22Rv1 (cell line): ENCODE data around the gene LMBR1.
"Not testable (repeated sequence)": the region's sequence is repeated elsewhere in the genome, so short reads cannot be mapped to it uniquely, and the experiment has no call there.

Source experiments
- H3K27ac ChIP-seq: fragments of 450-650 bp; 2 replicates; pipeline ENCODE4 v1.5.1; 2017
- ZFX ChIP-seq: fragments of 450-650 bp; IDR thresholded peaks from 2 replicates; pipeline ENCODE4 v1.6.1; 2017; ENCODE audit warnings: antibody characterized with exemption, borderline replicate concordance
- TF ChIP-seq, protein P1 (sequence below): fragments of 450-650 bp; IDR thresholded peaks from 2 replicates; pipeline ENCODE4 v1.5.1; 2017; ENCODE audit warnings: mild to moderate bottlenecking

The LMBR1 gene

DNA sequence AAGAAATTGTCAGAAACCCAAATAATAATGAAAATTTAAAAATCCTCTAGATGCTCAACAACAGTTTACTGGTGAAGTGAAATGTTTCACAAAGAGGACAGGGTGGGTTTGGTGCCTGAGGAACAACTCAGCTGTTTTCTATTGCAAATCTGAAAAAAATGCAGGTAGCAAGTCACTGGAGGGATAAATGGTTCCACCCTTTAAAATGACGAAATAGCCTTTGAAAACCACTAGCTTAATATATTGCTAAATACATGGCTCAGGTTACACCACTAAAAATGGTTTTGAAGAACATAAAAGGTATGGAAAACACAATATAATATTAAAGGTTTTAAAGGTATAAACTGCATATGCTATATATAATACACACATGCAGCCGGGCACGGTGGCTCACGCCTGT is 69.5 kb downstream of the LMBR1 start:
- no peak for TF ChIP-seq ZFX
- TF ChIP-seq, protein P1, sequence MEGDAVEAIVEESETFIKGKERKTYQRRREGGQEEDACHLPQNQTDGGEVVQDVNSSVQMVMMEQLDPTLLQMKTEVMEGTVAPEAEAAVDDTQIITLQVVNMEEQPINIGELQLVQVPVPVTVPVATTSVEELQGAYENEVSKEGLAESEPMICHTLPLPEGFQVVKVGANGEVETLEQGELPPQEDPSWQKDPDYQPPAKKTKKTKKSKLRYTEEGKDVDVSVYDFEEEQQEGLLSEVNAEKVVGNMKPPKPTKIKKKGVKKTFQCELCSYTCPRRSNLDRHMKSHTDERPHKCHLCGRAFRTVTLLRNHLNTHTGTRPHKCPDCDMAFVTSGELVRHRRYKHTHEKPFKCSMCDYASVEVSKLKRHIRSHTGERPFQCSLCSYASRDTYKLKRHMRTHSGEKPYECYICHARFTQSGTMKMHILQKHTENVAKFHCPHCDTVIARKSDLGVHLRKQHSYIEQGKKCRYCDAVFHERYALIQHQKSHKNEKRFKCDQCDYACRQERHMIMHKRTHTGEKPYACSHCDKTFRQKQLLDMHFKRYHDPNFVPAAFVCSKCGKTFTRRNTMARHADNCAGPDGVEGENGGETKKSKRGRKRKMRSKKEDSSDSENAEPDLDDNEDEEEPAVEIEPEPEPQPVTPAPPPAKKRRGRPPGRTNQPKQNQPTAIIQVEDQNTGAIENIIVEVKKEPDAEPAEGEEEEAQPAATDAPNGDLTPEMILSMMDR = no peak
- H3K27ac ChIP-seq = no peak overlapping the region

DNA sequence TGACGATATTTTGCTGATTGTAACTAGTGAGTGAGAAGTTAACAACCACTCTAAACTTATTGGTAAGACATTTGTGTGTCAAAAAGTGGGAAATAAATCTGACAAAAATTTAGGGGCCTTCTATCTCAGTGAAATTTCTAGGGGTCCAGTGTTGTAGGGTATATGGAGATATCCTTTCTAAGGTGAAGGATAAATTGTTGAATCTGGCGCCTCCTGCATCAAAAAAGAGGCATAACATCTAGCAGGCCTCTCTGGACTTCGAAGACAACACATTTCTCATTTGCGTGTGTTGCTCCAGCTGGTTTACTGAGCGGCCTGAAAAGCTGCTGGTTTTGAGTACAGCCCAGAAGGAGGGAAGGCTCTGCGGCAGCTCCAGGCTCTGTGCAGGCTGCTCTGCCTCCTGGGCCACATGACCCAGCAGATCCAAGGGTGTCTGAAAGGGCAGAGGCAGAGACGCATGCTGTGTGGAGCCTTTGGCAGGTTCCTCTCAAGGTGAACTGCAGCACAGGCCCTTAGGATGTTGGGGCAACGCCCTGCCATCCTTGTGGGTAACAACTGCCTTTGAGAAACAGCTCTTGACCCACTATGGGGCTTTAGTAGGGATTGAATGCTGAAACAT is 72.4 kb downstream of the LMBR1 start:
- no peak overlapping the region for H3K27ac ChIP-seq
- TF ChIP-seq ZFX = no peak
- TF ChIP-seq, protein P1 = peak; percentile 68

DNA sequence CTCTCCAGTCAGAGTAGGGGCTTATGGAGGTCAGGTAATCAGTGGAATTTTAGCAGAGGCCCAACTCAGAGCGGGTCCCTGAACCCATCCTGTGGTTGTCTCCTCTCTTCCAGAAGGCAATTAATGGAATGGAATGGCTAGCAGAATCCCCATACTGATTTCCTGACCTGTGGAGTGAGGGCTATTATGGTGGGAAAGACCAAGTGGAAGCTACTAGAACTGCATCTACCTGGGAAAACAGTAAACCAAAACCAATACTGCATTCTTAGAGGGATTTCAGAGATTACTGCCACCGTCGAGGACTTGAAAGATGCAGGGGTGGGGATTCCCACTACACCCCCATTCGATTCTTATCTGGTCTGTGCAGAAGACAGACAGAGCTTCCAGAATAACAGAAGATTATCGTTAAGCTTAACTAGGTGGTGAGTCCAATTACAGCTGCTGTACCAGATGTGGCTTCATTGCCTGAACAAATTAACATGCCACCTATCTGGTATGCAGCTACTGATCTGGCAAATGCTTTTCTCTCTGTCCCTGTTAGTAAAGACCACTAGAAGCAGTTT is 73.2 kb downstream of the LMBR1 start:
- no peak for TF ChIP-seq ZFX
- TF ChIP-seq, protein P1 = no peak

DNA sequence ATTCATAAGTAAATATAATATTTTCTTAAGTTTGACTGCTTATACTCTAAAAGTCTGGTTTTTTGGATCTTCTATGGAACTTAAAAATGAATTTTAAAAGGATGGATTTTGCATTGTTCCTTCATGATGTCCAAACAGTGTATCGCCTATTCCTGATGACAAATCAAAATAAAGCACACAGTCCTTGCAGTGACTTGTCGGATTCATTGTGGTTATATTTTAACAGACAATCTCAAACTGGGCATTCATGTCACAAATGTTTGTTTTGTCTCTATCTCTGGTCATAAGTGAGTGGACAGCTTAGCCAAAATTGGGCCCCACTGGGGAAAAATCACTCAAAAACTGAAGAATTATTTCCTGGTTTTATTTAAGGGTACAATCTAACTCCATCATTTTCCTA is 74.8 kb downstream of the LMBR1 start:
- TF ChIP-seq, protein P1 = no peak
- TF ChIP-seq ZFX = no peak
- H3K27ac ChIP-seq = no peak overlapping the region

More for the DNA sequence above, 73.2 kb downstream of the LMBR1 start:
- H3K27ac ChIP-seq = no peak overlapping the region

DNA sequence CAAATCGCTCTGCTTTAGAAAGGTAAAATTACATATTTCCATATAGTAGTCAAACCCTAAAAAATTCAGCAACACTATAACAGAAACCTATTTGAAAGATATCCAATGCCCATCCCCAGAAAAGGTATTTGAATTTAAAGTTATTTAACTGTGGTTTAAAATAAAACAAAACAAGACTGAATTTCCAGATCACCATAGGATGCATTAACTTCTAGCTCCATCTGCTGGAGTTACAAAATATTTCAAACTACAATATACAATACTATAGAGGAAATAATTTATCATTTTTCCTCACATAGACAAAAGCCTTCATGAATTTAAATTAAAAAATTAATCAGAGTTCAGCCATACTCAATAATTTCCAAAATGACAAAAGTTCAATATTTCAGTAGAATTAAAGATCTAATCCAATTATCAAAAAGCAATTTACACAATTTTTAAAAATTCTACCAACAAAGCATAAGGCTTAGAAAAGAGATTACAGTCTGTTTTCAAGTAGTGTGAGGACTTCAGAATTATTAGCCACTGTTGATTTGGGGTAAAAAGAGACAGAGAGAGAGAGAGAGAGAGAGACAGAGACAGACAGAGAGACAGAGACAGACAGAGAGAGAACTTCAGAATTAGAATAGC is 75.9 kb downstream of the LMBR1 start:
- TF ChIP-seq ZFX = no peak
- TF ChIP-seq, protein P1 = peak; percentile 90
- no peak overlapping the region for H3K27ac ChIP-seq

DNA sequence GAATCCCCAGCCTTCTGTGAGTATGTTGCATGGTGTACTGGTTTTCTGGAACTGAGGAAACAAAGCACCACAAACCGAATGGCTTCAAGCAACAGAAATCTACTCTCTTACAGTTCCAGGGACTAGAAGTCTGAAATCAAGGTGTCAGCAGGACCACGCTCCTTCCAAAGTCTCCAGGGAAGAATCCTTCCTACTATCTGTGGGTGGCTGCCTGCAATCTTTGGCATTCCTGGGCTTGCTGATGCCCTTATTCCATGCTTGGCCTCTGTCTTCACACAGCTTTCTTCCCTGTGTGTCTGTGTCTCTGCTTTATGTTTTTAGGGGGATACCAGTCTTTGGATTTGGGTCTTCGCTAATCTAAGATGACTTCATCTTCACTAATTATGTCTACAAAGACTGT is 81.3 kb downstream of the LMBR1 start:
- H3K27ac ChIP-seq = no peak overlapping the region
- TF ChIP-seq, protein P1 = no peak
- no peak for TF ChIP-seq ZFX

DNA sequence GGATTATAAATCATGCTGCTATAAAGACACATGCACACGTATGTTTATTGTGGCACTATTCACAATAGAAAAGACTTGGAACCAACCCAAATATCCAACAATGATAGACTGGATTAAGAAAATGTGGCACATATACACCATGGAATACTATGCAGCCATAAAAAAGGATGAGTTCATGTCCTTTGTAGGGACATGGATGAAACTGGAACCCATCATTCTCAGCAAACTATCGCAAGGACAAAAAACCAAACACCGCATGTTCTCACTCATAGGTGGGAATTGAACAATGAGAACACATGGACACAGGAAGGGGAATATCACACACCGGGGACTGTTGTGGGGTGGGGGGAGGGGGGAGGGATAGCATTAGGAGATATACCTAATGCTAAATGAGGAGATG is 89.3 kb downstream of the LMBR1 start:
- not testable (repeated sequence) for H3K27ac ChIP-seq
